WERI-Rb-1 (cell line): Measurements from ENCODE around the gene ROBO4.

Experiments used
- DNase-seq: peaks from one replicate; pipeline ENCODE4 v3.0.0-alpha.2; 2020
- H3K27ac ChIP-seq: fragments of 250-450 bp; sonication (Bioruptor Pico); 2 replicates; pipeline ENCODE4 v1.5.1; 2020; ENCODE audit warnings: mild to moderate bottlenecking, moderate library complexity
- H3K27me3 ChIP-seq: fragments of 250-450 bp; sonication (Bioruptor Pico); 2 replicates; pipeline ENCODE4 v1.5.1; 2021; ENCODE audit warnings: mild to moderate bottlenecking, low read depth, moderate library complexity; ENCODE audit not compliant: insufficient read depth, severe bottlenecking
- H3K36me3 ChIP-seq: fragments of 250-450 bp; sonication (Bioruptor Pico); 2 replicates; pipeline ENCODE4 v1.5.1; 2020; ENCODE audit warnings: mild to moderate bottlenecking, moderate library complexity
- H3K4me3 ChIP-seq: 2 replicates; pipeline ENCODE4 v1.5.1; 2011; ENCODE audit warnings: low read depth, mild to moderate bottlenecking, control low read depth, low read length
- H3K9me3 ChIP-seq: fragments of 250-450 bp; sonication (Bioruptor Pico); 2 replicates; pipeline ENCODE4 v1.5.1; 2021; ENCODE audit warnings: mild to moderate bottlenecking, moderate library complexity; ENCODE audit not compliant: severe bottlenecking
- TF ChIP-seq, protein P1 (sequence below): IDR thresholded peaks from 2 replicates; pipeline ENCODE4 v1.5.1; 2011; ENCODE audit warnings: low read depth, mild to moderate bottlenecking, control low read depth, inconsistent platforms, low read length

ROBO4 gene

DNA sequence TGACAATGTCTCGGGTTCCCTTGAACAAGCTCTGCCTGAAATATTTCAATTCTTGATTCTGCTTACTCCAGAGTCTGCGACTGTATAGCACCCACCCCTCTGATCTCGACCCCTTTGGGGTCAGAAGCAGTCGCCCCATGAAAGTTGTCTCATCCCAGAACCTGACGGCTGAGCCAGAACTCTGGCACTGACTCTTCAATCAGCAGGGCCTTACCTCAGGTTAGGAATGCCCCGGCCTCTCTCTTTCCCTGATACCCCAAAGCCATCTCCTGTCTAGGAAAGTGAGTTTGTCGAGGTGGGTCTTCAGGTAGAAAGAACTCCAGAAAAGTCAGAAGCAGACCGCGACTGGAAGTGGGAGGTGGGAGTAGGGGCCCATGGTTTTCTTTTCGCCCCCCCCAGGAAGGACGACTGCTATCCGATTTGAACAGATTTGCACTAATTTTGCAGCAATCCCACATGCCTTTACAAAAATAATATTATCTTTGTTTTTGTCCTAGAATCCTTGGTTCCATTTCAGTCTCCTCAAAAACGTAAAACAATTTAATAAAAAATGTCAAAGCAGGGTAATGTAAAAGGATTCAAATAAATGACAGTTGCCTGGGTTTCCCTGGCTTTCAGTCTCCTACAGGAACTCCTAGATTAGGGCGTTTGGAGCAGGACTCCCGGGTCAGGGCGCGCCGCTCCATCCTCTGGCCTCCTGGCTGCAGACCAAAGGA is 33.3 kb downstream of the ROBO4 start:
- H3K4me3 ChIP-seq, result no peak overlapping the region
- H3K36me3 ChIP-seq, result no peaks in the 10 kb centered on the region

DNA sequence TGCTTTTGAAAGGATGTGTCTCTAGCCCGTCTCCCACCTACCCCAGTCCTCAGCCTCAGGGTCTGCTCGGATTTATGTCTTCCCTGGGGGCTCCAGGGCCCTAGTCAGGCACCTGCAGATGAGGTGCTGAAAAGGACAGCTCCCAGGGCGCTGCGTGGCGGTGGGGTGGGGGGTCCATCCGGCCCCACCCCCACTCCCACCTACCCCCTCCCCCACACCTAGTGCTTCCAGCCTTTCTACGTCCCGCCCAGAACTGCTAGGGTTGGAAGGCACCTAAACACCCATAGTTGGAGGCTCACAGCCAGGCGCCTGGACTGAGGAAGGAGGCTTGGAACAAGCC is 33.9 kb downstream of the ROBO4 start:
- H3K27ac ChIP-seq, result no peak overlapping the region
- no peaks in the 10 kb centered on the region for H3K36me3 ChIP-seq
- TF ChIP-seq, protein P1, sequence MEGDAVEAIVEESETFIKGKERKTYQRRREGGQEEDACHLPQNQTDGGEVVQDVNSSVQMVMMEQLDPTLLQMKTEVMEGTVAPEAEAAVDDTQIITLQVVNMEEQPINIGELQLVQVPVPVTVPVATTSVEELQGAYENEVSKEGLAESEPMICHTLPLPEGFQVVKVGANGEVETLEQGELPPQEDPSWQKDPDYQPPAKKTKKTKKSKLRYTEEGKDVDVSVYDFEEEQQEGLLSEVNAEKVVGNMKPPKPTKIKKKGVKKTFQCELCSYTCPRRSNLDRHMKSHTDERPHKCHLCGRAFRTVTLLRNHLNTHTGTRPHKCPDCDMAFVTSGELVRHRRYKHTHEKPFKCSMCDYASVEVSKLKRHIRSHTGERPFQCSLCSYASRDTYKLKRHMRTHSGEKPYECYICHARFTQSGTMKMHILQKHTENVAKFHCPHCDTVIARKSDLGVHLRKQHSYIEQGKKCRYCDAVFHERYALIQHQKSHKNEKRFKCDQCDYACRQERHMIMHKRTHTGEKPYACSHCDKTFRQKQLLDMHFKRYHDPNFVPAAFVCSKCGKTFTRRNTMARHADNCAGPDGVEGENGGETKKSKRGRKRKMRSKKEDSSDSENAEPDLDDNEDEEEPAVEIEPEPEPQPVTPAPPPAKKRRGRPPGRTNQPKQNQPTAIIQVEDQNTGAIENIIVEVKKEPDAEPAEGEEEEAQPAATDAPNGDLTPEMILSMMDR, result no peak
- H3K9me3 ChIP-seq, result no peaks in the 10 kb centered on the region
- no peak overlapping the region for H3K4me3 ChIP-seq
- peaks cover 40% of the 10 kb centered on the region for H3K27me3 ChIP-seq
- DNase-seq, result no peak

More for the DNA sequence above, 33.3 kb downstream of the ROBO4 start:
- Histone ChIP-seq H3K27me3 (peaks cover 40% of the 10 kb centered on the region), H3K27ac (no peak overlapping the region), H3K9me3 (no peaks in the 10 kb centered on the region)
- DNase-seq, result no peak
- TF ChIP-seq, protein P1, result no peak

DNA sequence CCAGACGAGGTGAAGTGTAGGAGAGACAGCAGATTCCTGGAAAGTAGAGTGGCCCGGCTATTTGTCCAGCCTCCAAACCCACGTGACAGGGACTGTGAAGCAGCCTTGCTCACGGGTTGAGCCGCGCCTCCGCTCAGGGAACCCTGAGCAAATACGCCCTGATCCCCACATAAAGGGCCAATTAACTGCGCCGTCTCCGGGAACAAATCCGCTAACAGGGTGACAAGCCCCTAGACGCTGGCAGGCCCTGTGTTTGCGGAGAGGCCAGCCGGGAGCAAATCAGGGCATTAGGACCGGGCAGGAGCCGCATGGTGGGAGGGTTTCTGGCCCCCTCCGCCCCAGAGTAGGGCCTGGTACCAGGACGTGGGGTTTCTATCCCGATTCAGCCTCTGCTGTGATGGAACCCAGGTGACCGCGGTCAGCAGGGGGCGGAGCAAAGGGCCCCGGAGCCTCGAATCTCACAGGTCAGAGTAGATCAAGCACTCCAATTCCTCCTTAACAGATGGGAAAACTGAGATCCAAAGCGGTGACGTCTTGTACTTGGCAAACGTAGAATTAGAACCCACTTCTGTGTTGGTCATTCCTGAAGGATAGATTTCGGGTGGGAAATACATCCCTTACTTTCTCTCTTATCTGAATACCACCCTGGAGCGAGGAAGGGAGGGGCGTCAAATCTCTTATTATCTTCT is 34.4 kb downstream of the ROBO4 start:
- H3K27me3 ChIP-seq, result peaks cover 39% of the 10 kb centered on the region
- H3K36me3 ChIP-seq, result no peaks in the 10 kb centered on the region
- H3K4me3 ChIP-seq, result peak overlapping the region; percentile 29
- no peaks in the 10 kb centered on the region for H3K9me3 ChIP-seq
- TF ChIP-seq, protein P1, result no peak
- no peak overlapping the region for H3K27ac ChIP-seq
- peak; percentile 73 for DNase-seq

DNA sequence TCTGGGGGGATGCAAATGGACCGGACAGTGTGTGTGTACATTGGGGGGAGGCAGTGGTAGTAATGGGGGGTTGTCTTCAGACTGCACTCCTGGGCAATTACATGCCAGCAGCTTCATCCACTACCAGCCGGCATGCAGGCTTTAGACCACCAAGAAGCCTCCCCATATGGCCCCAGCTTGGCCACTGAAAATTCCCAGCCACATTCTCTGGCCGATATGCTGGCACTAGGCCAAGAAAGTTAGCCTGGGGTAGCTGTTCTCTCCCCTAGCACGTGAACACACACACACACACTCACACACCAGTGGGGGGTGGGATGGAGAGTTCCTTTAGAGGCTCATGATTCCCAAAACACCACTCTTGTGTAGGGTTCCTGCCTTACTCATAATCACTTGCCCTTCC is 36.0 kb downstream of the ROBO4 start:
- Histone ChIP-seq H3K9me3 (no peaks in the 10 kb centered on the region), H3K4me3 (no peak overlapping the region), H3K36me3 (no peaks in the 10 kb centered on the region), H3K27ac (no peak overlapping the region), H3K27me3 (peaks cover 27% of the 10 kb centered on the region)
- TF ChIP-seq, protein P1, result no peak
- DNase-seq, result no peak

DNA sequence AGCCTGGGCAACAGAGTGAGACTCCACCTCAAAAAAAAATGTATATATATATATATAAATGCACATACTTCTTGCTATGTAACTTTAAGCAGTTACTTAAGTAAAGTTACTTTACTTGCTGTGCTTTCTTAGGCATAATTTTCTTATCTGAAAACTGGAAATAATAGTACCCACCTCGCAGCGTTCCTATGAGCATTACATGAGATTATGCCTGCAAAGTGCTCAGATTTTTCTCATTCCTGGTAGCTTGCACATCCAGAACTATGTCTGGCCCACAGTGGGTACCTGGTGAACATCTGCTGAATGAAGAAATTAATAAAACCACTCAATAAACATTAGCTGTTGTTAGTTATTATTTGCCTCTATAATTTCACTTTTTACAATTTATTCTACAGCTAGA is 38.5 kb downstream of the ROBO4 start:
- DNase-seq, result no peak
- Histone ChIP-seq H3K4me3 (no peak overlapping the region), H3K36me3 (no peaks in the 10 kb centered on the region), H3K27me3 (peaks cover 2% of the 10 kb centered on the region), H3K27ac (no peak overlapping the region), H3K9me3 (no peaks in the 10 kb centered on the region)
- TF ChIP-seq, protein P1, result no peak
